Ishikawa (cell line): ENCODE results near the gene KCNK16.

Experiments
- CEBPB ChIP-seq: IDR thresholded peaks from 2 replicates; pipeline ENCODE4 v1.6.1; 2012
- CREB1 ChIP-seq: IDR thresholded peaks from 2 replicates; pipeline ENCODE4 v1.6.1; 2012; ENCODE audit warnings: low read depth
- EGR1 ChIP-seq: IDR thresholded peaks from 2 replicates; pipeline ENCODE4 v1.6.1; 2012
- EP300 ChIP-seq: IDR thresholded peaks from 2 replicates; pipeline ENCODE4 v1.6.1; 2012; ENCODE audit warnings: borderline replicate concordance
- FOXM1 ChIP-seq: IDR thresholded peaks from 2 replicates; pipeline ENCODE4 v1.6.1; 2012; ENCODE audit warnings: low read depth, borderline replicate concordance
- MAX ChIP-seq: IDR thresholded peaks from 2 replicates; pipeline ENCODE4 v1.6.1; 2012
- NFIC ChIP-seq: IDR thresholded peaks from 2 replicates; pipeline ENCODE4 v1.6.1; 2012
- RAD21 ChIP-seq: IDR thresholded peaks from 2 replicates; pipeline ENCODE4 v1.6.1; 2012; ENCODE audit warnings: low read depth
- ZBTB7A ChIP-seq: IDR thresholded peaks from 2 replicates; pipeline ENCODE4 v1.6.1; 2012; ENCODE audit warnings: low read depth

- TF ChIP-seq EP300: no peak
- 0 out of 2 replicates have a peak, but pooled peaks have one; percentile 42 for TF ChIP-seq MAX
- TF ChIP-seq NFIC: no peak
- TF ChIP-seq CEBPB: no peak
- no peak for TF ChIP-seq ZBTB7A
- no peak for TF ChIP-seq CREB1
- no peak for TF ChIP-seq FOXM1
- no peak for TF ChIP-seq EGR1
- no peak for TF ChIP-seq RAD21
These were observed 8.8 kb downstream of the KCNK16 start for GRCh38 chr6:39313526-39314272.
